ENCODE measurements around the gene INS. TPM values are rescaled to one million over a fixed set of nuclear protein-coding genes. Genes with fewer than 3 reads are reported as not detected.

INS gene
- total RNA-seq, 4 donors from 2014 or later: not detected

DNA sequence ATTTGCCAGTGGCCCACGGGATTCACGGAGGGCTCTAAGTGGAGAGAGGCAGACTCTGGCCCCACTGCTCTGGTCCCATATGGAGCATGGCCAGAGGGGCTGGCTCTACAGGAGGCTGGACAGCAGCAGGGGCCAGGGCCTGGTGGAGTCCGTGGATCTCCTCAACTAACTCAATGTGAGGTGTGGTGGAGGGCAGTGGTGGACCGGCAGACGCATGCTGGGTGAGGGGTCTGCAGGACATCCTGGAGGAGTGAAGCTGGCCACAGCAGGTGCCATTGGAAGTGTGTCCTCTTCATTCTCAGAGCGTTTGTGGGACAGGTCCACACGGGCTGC, 37.4 kb downstream of the INS start:
- intact Hi-C loops (cut with DNase I): no loop called here
- 90 to 91% methylated on average over 4 to 7 of the region's 7 CpGs for WGBS, 2 donors
- TF ChIP-seq POLR2A (IDR thresholded peaks at IDR 0.05) (no peak), CTCF (IDR thresholded peaks at IDR 0.05) (no peak)

GRCh38 chr11:2122907-2123627, 37.9 kb downstream of the INS start:
- intact Hi-C loops (cut with DNase I): no loop called here
- TF ChIP-seq CTCF (IDR thresholded peaks at IDR 0.05) (no peak), POLR2A (IDR thresholded peaks at IDR 0.05) (no peak)
- Histone ChIP-seq H3K27me3 (no peaks in the 10 kb centered on the region), H3K27ac (no peak overlapping the region), H3K9me3 (no peaks in the 10 kb centered on the region), H3K4me1 (no peaks in the 10 kb centered on the region), H3K4me3 (replicated peaks in 1 of 3) (no peak overlapping the region), H3K36me3 (no peaks in the 10 kb centered on the region)
- 83 to 90% methylated on average over 4 to 6 of the region's 13 CpGs for WGBS, 2 donors
- DNase-seq: no peak

More for the DNA sequence above, 37.4 kb downstream of the INS start:
- Histone ChIP-seq H3K27ac (no peak overlapping the region), H3K4me1 (no peaks in the 10 kb centered on the region), H3K36me3 (no peaks in the 10 kb centered on the region), H3K4me3 (replicated peaks in 1 of 3) (no peak overlapping the region), H3K9me3 (no peaks in the 10 kb centered on the region), H3K27me3 (no peaks in the 10 kb centered on the region)
- no peak for DNase-seq

GRCh38 chr11:2122222-2122906, 38.6 kb downstream of the INS start:
- no peak overlapping the region for H3K27ac ChIP-seq
- H3K9me3 ChIP-seq: no peaks in the 10 kb centered on the region
- no peaks in the 10 kb centered on the region for H3K36me3 ChIP-seq
- no peak for TF ChIP-seq POLR2A (IDR thresholded peaks at IDR 0.05)
- TF ChIP-seq CTCF (IDR thresholded peaks at IDR 0.05): no peak
- H3K27me3 ChIP-seq: no peaks in the 10 kb centered on the region
- DNase-seq: no peak
- intact Hi-C loops (cut with DNase I): no loop called here
- no peak overlapping the region for H3K4me3 ChIP-seq (replicated peaks in 1 of 3)
- 23 to 35% methylated on average over 15 to 18 of the region's 19 CpGs for WGBS, 2 donors
- no peaks in the 10 kb centered on the region for H3K4me1 ChIP-seq

DNA sequence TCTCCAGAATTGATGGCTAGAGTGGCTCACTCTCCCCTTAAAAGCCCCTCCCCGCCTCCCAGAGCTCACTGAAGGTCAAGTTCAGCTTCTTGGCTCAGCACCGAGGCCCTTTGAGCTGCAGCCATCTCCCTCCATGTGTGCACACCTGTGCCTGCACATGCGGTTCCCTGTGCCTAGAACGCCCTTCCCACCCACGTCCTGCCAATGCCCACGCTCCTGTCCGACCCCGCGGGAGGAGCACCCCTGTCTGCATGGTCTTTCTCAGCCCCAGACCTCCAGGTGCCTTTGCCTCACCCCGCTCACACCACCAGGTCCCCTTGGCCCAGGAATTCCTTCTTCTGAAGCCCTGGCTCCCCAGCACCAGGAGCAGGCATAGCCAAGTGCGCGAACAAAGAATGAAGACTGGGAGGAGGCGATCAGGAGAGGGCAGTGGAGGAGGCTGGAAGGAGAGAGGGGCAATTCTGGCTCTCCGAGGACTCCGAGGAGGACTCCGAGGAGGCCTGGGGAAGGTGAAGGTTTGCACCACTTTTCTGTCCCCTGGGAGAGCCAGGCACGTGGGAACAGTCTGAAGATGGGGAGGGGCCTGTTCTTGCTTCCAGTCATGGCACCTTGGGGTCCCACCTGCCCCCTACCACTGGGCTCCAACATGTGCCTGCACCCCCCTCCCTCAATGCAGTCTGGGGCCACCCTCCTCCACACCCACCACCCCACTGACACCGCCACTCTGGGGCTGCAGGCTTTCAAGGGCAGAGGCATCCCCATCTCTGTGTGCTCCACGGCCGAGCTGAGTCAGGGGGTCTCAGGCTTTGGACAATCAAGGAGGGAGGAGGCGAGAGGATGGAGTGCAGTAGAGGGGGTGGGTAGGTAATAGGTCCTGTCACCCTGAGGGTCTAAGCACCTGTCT, 39.5 kb downstream of the INS start:
- Histone ChIP-seq H3K36me3 (no peaks in the 10 kb centered on the region), H3K4me1 (no peaks in the 10 kb centered on the region), H3K27ac (no peak overlapping the region), H3K27me3 (no peaks in the 10 kb centered on the region), H3K9me3 (no peaks in the 10 kb centered on the region), H3K4me3 (replicated peaks in 1 of 3) (no peak overlapping the region)
- TF ChIP-seq CTCF (IDR thresholded peaks at IDR 0.05) (no peak), POLR2A (IDR thresholded peaks at IDR 0.05) (no peak)
- intact Hi-C loops (cut with DNase I): no loop called here
- DNase-seq: no peak
- 81 to 84% methylated on average over 20 of the region's 21 CpGs for WGBS, 2 donors

All from thyroid gland (tissue), 4 donors.